Suprapubic skin (tissue), 4 donors: Measurements from ENCODE around the gene PRKN.

Experiments used
- CTCF ChIP-seq, 2 donors: fragments of 200-600 bp in 1 of 2; fragments of 450-650 bp in 1 of 2; sonication (generic) in 1 of 2; IDR thresholded peaks; one replicate each; pipeline ENCODE4 v1.5.1; 2016 to 2019; ENCODE audit warnings: antibody characterized with exemption in 2 of 2, mild to moderate bottlenecking in 1 of 2, moderate library complexity in 1 of 2
- EP300 ChIP-seq: sonication (generic); formaldehyde crosslinking; IDR thresholded peaks from one replicate; pipeline ENCODE4 v1.6.1; 2017; ENCODE audit warnings: antibody characterized with exemption
- POLR2AphosphoS5 ChIP-seq, 3 donors: sonication (generic); formaldehyde crosslinking; IDR thresholded peaks; one replicate each; pipeline ENCODE4 v1.6.1; 2017; ENCODE audit warnings: antibody characterized with exemption in 3 of 3

- TF ChIP-seq CTCF (IDR thresholded peaks at IDR 0.05) (no peak), POLR2AphosphoS5 (IDR thresholded peaks at IDR 0.05) (no peak), EP300 (no peak)
Measured at GRCh38 chr6:162580619-162581018, 146.9 kb downstream of the PRKN start.
